T-helper 9 cell (primary cell): ENCODE results near the gene AMOTL1.

ENCODE experiments used
- DNase-seq: peaks from one replicate; pipeline ENCODE4 v3.0.0-alpha.2; 2020

The AMOTL1 gene

DNA sequence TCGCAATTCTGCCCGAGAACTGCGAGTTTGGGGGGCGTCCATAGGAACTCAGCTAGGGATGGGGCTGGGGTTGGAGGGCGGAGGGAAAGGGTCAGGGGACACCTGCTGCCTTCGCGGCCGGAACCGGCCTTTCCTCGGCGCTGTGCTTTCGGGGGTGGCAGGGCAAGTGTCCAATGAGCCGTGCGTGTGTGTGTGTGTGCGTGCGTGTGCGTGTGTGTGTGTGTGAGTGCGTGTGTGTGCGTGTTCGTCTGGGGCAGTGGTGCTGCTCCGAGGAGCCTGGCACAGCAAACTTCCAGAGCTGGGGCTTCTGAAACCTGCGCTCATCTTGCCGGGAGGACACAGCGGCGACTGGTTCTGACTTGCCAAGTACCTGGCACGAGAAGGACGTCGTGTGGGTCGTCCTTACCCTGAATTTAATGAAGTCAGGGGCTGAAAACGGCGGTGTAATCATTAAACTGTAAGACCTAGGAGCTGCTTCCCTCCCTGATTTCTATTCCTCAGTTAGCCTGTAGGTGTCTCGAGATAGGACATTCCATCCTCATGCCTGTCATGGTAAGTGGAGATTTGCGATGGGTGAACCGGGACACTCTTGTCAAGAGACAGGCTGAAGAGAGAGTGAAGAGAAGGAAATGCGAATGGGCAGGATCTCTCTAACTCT lies 27.0 kb upstream of the AMOTL1 start:
- DNase-seq = no peak

DNA sequence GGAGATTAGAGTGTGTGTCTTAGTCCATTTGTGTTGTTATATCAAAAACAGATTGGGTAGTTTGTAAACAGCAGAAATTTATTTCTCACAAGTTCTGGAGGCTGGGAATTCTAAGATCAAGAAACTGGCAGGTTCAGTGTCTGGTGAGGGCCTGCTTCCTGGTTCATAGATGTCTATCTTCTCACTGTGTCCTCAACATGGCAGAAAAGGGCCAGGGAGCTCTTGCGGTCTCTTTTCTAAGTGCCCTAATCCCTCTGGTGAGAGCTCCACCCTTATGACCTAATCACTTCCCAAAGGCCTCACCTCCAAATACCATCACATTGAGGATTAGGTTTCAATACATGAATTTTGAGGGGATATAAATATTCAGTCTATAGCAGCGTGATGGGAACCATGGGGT lies 25.5 kb upstream of the AMOTL1 start:
- no peak for DNase-seq

- DNase-seq = no peak
Measured at GRCh38 chr11:94746721-94747120, 21.4 kb upstream of the AMOTL1 start.

GRCh38 chr11:94747146-94747545 lies 21.0 kb upstream of the AMOTL1 start:
- no peak for DNase-seq

- no peak for DNase-seq
Measured at GRCh38 chr11:94747601-94748041, 20.5 kb upstream of the AMOTL1 start.

- DNase-seq = no peak
Measured at GRCh38 chr11:94749369-94749768, 18.8 kb upstream of the AMOTL1 start.

DNA sequence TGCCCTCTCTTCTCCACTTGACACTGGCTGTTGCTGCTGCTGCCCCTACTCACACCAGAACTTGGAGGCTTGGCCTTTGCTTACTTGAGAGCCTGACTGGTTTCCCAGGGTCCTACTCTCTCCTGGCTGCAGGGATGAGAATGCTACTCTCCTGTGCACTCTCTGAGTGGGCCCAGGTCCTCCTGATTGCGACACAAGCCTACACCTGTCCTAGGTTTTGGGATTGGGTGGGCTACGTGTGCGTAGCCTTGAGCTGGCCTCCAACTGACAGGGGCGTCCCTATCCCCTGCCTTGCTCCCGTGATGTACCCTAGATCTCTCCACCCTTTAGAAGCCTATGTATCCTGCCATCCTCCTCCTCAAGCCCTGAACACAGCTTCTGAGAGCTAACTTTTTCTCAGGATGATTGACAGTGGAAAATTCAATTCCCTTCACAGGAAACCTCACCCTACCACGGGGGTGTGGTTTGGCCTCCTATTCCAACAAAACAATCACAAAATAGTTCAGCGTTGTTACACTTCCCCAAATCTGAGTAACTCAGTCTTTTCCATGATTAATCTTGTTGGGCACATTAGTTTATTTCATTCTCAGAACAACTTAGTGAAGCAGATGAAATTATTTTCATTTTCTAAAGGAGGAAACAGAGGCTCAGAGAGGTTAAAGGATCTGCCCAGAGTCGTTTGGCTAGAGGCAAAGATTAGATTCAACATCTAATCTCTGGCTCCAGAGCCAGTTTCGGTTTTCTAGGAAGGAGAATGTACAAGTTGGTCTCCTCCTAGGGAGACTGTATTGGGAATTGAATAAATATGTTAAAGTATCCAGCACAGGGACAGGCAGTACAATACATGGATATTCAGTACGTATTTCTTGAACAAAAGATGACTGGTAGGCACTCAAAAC lies 17.6 kb upstream of the AMOTL1 start:
- no peak for DNase-seq

DNA sequence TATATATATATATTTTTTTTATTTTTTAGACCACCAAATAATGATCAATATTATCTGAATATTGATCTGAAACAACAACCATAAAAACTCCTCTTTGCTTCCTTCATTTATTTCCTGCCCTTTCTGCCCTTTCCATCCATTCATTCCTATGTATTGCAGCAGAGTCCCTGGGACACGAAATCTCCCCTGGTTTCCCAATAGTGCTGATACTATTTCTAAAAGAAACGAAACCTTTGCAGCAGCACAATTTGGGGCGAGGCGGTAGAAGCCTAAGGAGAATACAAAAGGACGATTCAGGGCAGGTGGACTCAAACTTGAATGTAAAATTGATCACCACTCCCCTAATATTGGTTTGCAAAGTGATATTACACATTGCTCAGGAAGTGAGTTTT lies 16.9 kb upstream of the AMOTL1 start:
- no peak for DNase-seq

- DNase-seq = no peak
Measured at GRCh38 chr11:94751786-94752185, 16.4 kb upstream of the AMOTL1 start.

GRCh38 chr11:94753630-94754029 lies 14.5 kb upstream of the AMOTL1 start:
- no peak for DNase-seq

DNA sequence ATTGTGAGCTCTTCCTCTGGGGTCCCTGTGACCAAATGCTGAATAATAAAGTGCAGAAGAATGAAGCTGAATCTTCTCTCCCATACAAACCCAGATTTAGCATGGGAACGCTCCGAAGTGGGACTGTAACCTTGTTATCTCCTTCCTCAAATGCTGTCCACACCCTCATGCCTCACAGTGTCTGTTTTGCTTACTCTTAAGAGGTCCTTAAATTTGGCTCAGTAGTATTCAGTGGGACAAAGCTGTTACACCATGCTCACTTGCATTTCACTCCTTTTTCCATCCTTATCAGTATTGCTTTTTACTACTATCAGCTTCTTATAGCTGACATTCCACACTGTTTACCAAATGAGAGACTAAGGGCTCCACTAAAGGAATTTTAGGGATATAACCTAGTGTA lies 13.8 kb upstream of the AMOTL1 start:
- no peak for DNase-seq

DNA sequence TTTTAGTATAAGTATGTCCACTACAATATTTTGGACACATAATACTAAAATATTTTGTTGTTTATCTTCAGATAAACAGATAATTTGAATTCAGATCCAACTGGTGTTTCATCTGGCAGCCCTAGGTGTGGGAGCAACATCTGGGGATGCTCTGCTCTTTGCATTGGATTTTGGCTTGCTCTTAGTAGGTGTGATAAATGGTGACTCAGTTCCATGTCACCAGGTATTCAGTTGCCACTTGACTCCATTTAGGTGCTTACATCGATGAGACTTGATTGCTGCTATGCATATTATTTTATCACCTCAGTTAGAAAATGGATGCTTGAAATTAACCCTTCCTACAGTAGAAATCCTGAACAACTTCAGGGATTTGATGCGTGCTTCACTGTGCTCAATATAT lies 13.3 kb upstream of the AMOTL1 start:
- no peak for DNase-seq

- no peak for DNase-seq
Measured at GRCh38 chr11:94755494-94755893, 12.7 kb upstream of the AMOTL1 start.

- DNase-seq = no peak
Measured at GRCh38 chr11:94757037-94757735, 11.0 kb upstream of the AMOTL1 start.

GRCh38 chr11:94758666-94759065 lies 9.5 kb upstream of the AMOTL1 start:
- DNase-seq = no peak

- DNase-seq = no peak
Measured at GRCh38 chr11:94759522-94759921, 8.6 kb upstream of the AMOTL1 start.

GRCh38 chr11:94760296-94760695 lies 7.9 kb upstream of the AMOTL1 start:
- DNase-seq = no peak

- no peak for DNase-seq
Measured at GRCh38 chr11:94762208-94762607, 5.9 kb upstream of the AMOTL1 start.

- no peak for DNase-seq
Measured at GRCh38 chr11:94762995-94763394, 5.2 kb upstream of the AMOTL1 start.

DNA sequence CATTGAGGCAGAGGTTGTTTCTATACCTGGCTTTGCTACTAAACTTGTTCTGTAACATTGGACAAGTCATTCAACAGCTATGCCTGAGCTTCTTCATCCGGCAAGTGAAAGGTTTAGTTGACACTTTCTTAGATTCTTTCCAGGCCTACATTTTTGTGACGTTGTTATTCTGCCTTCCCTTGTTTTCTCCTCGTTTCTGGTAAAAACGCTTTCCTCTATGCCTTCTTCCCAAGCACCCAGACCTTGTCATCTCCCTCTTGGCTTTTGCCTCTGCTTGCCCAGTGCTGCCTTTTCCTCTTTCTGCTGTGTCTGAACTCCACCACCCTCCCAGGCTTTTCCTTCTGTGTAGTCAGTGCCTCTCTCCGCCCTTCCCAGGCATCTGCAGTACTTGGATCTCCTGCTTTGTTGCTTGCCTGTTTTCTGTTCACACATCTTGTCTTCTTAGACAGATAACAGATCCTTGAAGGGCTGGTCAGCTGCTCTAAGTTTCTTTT lies 1.4 kb upstream of the AMOTL1 start:
- DNase-seq = no peak

DNA sequence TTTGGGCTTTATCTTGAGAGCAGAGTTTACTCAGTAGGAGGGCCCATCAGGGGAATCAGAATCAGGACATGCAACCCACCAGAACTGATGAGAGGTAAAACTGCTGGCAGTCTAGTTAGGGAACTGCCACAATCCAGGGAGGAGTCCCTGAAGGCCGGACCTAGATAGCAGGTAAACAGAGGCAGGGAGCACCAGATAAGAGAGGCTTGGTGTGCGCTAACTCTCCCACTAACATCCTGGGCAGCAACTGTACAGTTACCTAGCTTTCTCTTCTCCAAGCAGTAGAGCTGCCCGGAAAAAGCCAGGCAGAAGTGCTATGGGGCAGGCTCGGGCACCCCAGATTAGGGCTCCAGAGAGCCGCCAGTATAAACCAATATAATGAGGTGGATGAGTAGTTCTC lies 865 bp upstream of the AMOTL1 start:
- no peak for DNase-seq

DNA sequence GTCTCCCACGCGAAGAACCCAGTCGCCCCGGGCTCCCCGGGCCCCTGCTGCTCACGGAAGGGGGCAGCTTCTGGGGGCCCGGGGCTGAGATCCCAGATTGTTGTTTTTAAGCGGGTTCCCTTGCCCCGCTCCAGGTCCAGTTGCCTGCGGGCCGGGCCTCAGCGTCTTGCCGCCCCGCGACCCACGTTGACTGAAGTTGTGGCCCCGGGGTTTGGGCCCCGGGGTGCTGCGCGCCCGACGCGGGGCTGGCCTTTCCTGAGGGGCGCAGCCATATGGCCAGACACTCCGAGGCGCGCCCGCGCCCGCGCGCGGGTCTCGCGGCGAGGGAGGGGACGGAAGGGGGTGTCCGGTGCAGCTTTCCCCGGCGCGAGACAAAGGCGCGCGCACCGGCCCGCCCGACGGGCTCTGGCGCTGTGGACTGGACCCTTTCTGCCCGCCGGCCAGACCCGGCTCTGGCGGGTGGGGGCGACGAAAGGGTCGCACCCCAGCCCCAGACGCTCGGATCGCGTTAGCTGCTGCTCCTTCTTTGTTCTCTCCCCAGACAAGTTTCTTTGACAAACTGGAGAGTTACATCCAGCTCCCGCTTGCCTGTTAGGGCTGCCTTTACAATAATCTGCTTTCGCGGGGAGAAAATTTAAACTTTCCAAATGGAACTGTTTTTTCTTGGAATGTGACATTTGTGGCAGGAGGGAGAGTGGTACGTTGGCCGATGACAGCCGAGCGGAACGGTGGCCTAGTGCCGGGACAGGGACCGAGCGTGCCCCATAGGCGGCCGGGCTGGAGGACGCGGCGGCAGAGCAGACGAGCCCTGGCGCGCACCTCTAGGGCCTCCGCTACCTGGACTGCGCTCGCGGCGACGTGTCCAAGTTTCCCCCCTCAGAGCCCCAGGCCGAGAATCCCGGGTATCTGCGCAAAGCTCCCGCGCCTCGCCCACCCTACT lies 716 bp downstream of the AMOTL1 start:
- DNase-seq = no peak
